ENCODE measurements around the gene RPL15.
"Not testable (repeated sequence)": the region's sequence is repeated elsewhere in the genome, so short reads cannot be mapped to it uniquely, and the experiment has no call there.

RPL15 gene

DNA sequence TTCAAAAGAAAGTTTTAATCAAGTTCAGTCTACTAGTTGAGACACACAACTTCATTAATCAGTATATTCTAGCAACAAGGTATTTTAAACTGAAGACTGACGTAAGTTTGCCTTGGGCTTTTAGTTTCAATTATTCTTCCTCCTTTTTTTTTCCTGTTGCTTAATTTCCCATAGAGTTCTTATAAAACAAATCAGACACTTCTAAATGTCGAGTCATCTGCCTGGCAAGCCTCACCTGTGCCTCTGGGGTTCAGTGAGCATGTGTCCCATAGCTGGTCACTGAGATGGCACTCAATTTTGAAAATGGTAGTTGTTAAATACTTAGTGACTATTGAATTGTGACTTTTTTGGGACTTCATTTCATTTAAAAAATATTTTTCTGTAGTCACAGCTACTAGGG lies 27.5 kb upstream of the RPL15 start:
- DNase-seq (ENCODE audit: extremely low read depth in 1 of 2, low read depth in 1 of 2), result no peak

- no peak for DNase-seq (ENCODE audit: extremely low read depth in 1 of 2, low read depth in 1 of 2)
These were observed 27.0 kb upstream of the RPL15 start for GRCh38 chr3:23889950-23890349.

- no peak for DNase-seq (ENCODE audit: extremely low read depth in 1 of 2, low read depth in 1 of 2)
These were observed 22.5 kb upstream of the RPL15 start for GRCh38 chr3:23894254-23895061.

DNA sequence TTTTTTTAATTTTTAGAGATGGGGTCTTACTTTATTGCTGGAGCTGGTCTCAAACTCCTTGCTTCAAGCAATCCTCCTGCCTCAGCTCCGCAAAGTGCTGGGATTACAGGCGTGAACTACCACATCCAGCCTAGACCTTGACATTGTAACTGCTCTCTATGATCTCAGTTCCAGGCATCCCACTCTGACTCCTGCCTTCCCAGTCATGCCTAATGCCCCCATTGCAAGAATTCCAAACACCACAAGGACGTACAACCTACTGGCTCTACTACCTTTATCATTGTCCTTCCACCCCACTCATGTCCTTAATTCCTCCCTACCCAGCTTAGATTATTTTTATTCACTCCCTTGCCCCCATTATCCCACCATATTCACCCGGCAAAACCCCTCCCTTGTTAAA lies 21.8 kb upstream of the RPL15 start:
- no peak for DNase-seq (ENCODE audit: extremely low read depth in 1 of 2, low read depth in 1 of 2)

GRCh38 chr3:23900744-23901143 lies 16.2 kb upstream of the RPL15 start:
- DNase-seq (ENCODE audit: extremely low read depth in 1 of 2, low read depth in 1 of 2), result no peak

GRCh38 chr3:23904545-23904944 lies 12.4 kb upstream of the RPL15 start:
- no peak for DNase-seq (ENCODE audit: extremely low read depth in 1 of 2, low read depth in 1 of 2)

DNA sequence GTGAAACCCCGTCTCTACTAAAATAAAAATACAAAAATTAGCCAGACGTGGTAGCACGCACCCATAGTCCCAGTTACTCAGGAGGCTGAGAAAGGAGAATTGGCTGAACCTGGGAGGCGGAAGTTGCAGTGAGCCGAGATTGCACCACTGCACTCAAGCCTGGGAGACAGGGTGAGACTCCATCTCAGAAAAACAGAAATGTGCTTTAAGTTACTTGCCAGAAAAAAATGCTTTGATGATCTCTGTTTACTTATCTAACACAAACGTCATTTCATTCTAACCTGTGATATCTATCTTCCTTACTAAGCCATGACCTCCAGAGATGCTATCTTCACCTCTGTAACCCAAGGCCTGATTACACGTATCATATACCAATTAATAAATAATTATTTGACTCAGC lies 7.6 kb upstream of the RPL15 start:
- DNase-seq (ENCODE audit: extremely low read depth in 1 of 2, low read depth in 1 of 2), result no peak

DNA sequence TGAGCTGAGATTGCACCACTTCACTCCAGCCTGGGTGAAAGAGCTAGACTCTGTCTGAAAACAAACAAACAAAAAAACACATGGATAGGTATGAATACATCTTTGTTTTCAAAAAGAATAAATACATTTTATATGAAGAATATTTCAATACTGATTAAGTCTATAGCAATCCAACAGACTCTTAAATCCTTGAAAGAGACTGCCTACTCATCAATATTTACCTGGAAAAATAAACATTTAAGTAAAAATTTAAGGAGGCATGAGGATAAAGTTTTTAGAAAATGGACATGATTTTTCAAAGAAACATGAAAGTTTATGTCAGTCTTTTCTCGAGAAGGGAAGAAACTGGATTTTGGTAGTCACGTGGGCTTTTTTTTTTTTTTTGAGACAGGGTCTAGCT lies 5.5 kb upstream of the RPL15 start:
- no peak for DNase-seq (ENCODE audit: extremely low read depth in 1 of 2, low read depth in 1 of 2)

DNA sequence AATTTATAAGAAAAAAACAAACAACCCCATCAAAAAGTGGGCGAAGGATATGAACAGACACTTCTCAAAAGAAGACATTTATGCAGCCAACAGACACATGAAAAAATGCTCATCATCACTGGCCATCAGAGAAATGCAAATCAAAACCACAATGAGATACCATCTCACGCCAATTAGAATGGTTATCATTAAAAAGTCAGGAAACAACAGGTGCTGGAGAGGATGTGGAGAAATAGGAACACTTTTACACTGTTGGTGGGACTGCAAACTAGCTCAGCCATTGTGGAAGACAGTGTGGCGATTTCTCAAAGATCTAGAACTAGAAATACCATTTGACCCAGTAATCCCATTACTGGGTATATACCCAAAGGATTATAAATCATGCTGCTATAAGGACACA lies 4.6 kb upstream of the RPL15 start:
- DNase-seq (ENCODE audit: extremely low read depth in 1 of 2, low read depth in 1 of 2), result not testable (repeated sequence)

DNA sequence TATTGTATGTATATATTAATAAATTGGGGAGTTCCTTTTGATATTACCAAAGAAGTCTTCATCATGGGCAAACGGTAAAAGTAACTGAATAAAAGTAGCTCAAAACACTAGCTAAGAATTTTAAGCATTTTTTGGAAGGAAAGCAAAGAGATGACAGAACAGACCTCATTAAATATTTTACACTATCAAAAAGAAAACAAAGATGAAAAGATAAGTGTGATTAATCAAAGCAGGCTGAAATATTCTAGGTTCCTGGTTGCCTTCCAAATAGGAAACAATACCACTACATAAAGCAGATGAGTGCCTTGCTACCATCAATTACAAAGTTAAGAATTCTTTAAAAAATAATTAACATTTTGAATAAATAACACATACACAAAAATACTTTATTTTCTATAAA lies 3.8 kb upstream of the RPL15 start:
- DNase-seq (ENCODE audit: extremely low read depth in 1 of 2, low read depth in 1 of 2), result no peak

- DNase-seq (ENCODE audit: extremely low read depth in 1 of 2, low read depth in 1 of 2), result no peak
These were observed 2.8 kb upstream of the RPL15 start for GRCh38 chr3:23913873-23914743.

- no peak for DNase-seq (ENCODE audit: extremely low read depth in 1 of 2, low read depth in 1 of 2)
These were observed 1.3 kb upstream of the RPL15 start for GRCh38 chr3:23915537-23916108.

DNA sequence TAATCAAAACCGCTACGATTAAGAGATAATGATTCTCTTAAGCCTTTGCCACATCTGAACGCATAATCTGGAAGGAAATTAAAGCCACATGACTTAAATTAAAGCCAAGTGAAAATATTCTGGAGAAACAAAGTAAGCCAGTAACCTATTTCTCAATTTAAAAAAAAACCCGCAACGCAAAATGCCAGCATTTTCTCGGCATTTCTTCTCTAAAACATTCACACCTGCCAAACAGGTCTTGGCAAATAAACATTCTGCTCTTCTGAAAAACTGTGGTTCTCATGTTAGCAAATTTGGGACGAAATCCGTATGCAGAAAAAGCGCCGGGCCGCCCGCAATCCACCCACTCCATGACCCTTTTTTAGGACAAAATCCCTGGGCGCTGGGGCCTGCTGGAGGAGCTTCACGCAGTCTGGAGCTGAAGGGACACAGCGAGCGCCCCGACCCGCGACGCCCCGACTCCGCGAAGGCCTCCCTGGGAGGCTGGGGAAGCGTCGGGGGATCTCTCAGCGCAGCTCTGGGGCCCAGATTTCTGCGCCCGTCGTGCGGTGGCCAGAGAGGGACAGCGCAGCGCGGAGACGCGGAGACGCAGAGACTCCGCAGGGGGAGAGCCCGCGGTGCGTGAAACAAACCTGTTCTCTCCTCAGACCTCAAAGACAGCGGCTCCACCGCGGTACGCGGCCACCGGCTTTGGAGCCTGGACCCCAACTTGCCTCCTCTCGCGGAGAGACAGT lies 613 bp upstream of the RPL15 start:
- no peak for DNase-seq (ENCODE audit: extremely low read depth in 1 of 2, low read depth in 1 of 2)

- DNase-seq (ENCODE audit: extremely low read depth in 1 of 2, low read depth in 1 of 2), result not testable (repeated sequence)
These were observed 859 bp downstream of the RPL15 start for GRCh38 chr3:23917679-23918303.

GRCh38 chr3:23918331-23918730 lies 1.4 kb downstream of the RPL15 start:
- not testable (repeated sequence) for DNase-seq (ENCODE audit: extremely low read depth in 1 of 2, low read depth in 1 of 2)

DNA sequence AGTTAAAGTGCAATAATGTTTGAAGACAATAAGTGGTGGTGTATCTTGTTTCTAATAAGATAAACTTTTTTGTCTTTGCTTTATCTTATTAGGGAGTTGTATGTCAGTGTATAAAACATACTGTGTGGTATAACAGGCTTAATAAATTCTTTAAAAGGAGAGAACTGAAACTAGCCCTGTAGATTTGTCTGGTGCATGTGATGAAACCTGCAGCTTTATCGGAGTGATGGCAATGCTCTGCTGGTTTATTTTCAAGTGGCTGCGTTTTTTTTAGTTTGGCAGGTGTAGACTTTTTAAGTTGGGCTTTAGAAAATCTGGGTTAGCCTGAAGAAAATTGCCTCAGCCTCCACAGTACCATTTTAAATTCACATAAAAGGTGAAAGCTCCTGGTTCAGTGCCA lies 2.7 kb downstream of the RPL15 start:
- no peak for DNase-seq (ENCODE audit: extremely low read depth in 1 of 2, low read depth in 1 of 2)

DNA sequence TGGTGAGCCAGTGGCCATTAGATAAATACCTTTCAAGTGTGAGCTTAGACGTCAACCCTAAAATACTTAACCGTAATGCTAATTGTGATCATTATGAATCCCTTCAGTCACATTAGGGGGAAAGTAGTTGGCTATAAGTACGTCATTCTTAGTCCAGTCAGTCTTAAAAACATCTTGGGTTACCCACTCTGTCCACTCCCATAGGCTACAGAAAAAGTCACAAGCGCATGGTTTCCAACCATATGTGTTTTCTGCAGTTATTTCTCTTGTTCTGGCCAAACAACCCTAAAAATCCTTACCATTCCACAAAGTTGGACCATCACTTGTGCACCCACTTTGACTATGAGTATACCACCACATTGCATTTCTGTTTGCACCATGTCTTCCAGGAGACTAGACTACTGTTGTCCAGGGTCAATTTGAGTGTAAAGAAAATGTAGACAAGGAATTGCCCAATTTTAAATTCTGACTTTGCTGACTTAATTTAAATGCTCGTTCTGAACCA lies 3.3 kb downstream of the RPL15 start:
- DNase-seq (ENCODE audit: extremely low read depth in 1 of 2, low read depth in 1 of 2), result no peak

GRCh38 chr3:23921052-23921511 lies 4.2 kb downstream of the RPL15 start:
- DNase-seq (ENCODE audit: extremely low read depth in 1 of 2, low read depth in 1 of 2), result no peak

DNA sequence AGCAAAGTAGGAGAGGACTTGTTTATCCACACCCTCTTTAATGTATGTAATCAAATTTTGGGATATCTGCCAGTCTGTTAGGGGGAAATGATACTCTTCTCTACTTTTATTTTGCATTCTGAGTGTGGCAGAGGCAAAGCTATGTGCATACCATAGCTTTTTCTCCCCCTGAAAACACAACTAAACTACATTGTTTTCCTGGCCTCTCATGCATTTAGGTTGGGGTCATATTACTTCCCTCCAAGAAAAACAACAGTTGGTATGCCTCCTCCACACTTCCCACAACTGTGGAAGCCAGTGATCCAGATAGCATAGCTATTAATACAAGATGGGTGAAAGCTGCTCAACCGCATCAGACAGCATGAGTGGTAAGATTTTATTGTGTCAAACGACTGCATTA lies 6.9 kb downstream of the RPL15 start:
- DNase-seq (ENCODE audit: extremely low read depth in 1 of 2, low read depth in 1 of 2), result no peak

- DNase-seq (ENCODE audit: extremely low read depth in 1 of 2, low read depth in 1 of 2), result no peak
These were observed 9.3 kb downstream of the RPL15 start for GRCh38 chr3:23926246-23926645.
